ENCODE data around the gene DERL3.

DERL3 gene

DNA sequence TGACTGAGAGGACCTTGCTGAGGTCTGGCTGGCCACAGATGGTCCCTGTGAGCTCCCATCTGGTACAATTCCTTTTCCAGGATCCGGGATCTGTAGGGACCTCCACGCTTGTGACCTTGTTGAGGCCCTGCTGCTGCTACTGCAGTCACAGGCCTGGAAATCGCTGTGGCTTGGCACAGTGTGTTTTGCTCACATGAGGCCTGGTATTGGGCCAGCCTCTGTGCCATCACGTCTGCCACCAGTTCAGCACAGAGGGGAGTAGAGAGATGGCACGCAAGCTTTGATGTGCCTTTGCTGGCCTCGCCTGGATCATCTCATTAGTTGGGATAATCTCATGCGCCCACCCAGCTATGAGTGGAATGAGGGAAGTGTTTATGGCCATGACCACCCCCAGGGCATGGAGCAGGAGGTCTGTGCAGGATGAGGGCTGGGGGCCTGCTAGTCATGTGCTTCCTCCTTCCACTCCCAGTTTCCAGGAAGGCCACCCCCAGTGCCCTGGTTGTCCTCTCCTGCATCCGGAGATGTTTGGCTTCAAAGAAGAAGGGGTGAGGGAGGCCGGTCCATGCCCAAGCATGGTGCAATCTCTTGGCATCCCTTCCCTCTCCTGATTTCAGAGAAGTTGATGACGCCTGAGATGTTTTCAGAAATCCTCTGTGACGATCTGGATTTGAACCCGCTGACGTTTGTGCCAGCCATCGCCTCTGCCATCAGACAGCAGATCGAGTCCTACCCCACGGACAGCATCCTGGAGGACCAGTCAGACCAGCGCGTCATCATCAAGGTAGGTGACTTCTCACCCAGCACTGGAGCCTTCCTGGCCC lies 22.4 kb downstream of the DERL3 start:
- no peak overlapping the region for H3K4me3 ChIP-seq (ENCODE audit: low read depth, low read length)
- no peaks in the 10 kb centered on the region for H3K4me1 ChIP-seq
- no peaks in the 10 kb centered on the region for H3K9me3 ChIP-seq
- TF ChIP-seq, protein P1, sequence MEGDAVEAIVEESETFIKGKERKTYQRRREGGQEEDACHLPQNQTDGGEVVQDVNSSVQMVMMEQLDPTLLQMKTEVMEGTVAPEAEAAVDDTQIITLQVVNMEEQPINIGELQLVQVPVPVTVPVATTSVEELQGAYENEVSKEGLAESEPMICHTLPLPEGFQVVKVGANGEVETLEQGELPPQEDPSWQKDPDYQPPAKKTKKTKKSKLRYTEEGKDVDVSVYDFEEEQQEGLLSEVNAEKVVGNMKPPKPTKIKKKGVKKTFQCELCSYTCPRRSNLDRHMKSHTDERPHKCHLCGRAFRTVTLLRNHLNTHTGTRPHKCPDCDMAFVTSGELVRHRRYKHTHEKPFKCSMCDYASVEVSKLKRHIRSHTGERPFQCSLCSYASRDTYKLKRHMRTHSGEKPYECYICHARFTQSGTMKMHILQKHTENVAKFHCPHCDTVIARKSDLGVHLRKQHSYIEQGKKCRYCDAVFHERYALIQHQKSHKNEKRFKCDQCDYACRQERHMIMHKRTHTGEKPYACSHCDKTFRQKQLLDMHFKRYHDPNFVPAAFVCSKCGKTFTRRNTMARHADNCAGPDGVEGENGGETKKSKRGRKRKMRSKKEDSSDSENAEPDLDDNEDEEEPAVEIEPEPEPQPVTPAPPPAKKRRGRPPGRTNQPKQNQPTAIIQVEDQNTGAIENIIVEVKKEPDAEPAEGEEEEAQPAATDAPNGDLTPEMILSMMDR (IDR thresholded peaks at IDR 0.05; ENCODE audit: low read depth, low read length), result no peak
- H3K27me3 ChIP-seq, result no peaks in the 10 kb centered on the region
- DNase-seq, result no peak
- H3K36me3 ChIP-seq, result peaks cover 71% of the 10 kb centered on the region

DNA sequence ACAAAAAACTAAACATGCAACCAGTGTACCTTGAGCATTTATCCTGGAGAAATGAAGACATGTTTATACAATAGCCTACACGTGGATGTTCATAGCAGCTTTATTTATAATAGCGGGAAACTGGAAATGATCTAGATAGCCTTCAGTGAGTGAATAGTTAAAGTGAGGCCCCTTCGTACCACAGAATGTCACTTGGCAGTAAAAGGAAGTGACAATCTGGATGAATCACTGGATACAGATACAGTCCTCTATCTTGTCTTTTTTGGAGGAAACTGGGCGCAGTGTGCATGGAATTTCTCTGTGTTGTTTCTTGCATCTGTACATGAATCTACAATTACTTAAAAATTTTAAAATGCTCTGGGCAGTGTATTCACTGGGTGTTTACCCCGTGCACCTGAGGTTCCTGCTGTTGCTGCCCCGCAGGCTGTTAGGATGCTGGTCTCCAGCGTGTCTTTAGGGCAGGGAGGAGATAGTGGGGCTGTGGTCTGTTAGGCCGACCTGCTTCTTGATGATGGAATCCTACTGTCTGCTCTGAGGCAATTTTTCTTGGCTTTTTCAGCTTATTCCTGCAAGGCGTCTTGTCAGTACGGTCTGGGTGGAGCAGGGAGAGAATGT lies 23.2 kb downstream of the DERL3 start:
- peaks cover 70% of the 10 kb centered on the region for H3K36me3 ChIP-seq

DNA sequence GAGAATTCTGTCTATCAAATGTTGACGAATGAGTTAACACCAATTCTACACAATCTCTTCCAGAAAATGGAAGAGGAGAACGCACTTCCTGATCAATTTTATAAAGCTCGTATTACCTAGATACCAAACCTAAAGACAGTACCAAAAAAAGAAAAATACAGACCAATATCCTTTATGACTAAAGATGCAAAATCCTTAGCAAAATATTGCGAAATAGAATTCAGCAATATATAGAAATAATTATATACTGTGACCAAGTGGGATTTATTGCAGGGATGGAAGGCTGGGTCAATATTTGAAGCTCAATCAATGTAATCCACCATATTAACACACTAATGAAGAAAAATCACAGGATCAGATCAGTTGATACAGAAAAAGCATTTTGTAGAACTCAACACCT lies 26.4 kb downstream of the DERL3 start:
- H3K36me3 ChIP-seq, result peaks cover 43% of the 10 kb centered on the region
- H3K27me3 ChIP-seq, result no peaks in the 10 kb centered on the region
- TF ChIP-seq, protein P1 (IDR thresholded peaks at IDR 0.05; ENCODE audit: low read depth, low read length), result no peak
- H3K4me1 ChIP-seq, result no peaks in the 10 kb centered on the region
- no peaks in the 10 kb centered on the region for H3K9me3 ChIP-seq
- H3K4me3 ChIP-seq (ENCODE audit: low read depth, low read length), result no peak overlapping the region
- no peak for DNase-seq

More for the DNA sequence above, 23.2 kb downstream of the DERL3 start:
- no peaks in the 10 kb centered on the region for H3K9me3 ChIP-seq
- no peaks in the 10 kb centered on the region for H3K27me3 ChIP-seq
- TF ChIP-seq, protein P1 (IDR thresholded peaks at IDR 0.05; ENCODE audit: low read depth, low read length), result no peak
- no peak for DNase-seq
- no peaks in the 10 kb centered on the region for H3K4me1 ChIP-seq
- no peak overlapping the region for H3K4me3 ChIP-seq (ENCODE audit: low read depth, low read length)

DNA sequence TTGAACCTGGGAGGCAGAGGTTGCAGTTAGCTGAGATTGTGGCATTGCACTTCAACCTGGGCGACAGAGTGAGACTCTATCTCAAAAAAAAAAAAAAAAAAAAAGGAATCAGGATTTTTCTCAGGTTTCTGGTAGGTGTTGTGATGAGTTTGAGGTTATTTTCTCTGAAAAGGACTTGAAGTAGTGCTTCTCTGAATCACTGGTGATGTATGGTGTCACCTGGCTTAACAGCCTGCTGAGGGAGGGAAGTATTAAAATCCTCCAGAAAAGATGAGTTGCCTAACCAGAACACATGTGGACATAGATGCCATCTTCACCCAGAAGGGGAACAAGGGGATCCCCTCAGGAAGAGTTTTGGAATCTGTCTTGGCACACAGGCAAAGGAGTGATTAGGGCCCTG lies 32.0 kb downstream of the DERL3 start:
- TF ChIP-seq, protein P1 (IDR thresholded peaks at IDR 0.05; ENCODE audit: low read depth, low read length), result no peak
- peaks cover 66% of the 10 kb centered on the region for H3K36me3 ChIP-seq

DNA sequence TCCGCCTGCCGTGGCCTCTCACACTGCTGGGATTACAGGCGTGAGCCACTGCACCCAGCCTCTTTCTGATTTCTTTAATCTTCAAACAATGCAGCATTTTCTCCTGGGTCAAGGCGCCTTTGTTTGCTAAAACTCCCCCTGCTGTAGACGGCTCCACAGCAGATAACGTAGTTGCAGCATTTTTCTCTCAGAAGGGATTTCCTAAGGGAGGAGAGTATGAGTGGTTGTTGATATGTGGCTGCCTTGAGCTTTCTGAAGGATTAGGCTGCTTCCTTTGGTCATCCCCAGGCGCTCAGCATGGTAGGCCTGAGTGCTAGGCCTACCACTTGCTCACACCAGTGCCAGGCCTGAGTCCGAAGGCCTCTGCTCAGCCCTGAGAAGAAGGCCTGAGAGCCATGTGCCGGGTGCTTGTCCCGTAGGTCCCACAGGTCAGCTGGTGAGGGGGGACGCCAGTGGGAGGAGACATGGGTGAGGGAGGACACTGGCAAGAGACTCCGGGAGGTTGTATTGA lies 34.0 kb downstream of the DERL3 start:
- Histone ChIP-seq H3K36me3 (peaks cover 73% of the 10 kb centered on the region), H3K4me3 (ENCODE audit: low read depth, low read length) (no peak overlapping the region), H3K9me3 (no peaks in the 10 kb centered on the region), H3K27me3 (no peaks in the 10 kb centered on the region), H3K4me1 (no peaks in the 10 kb centered on the region)
- TF ChIP-seq, protein P1 (IDR thresholded peaks at IDR 0.05; ENCODE audit: low read depth, low read length), result no peak
- DNase-seq, result no peak

More for the DNA sequence above, 32.0 kb downstream of the DERL3 start:
- Histone ChIP-seq H3K27me3 (no peaks in the 10 kb centered on the region), H3K4me1 (no peaks in the 10 kb centered on the region), H3K9me3 (no peaks in the 10 kb centered on the region), H3K4me3 (ENCODE audit: low read depth, low read length) (no peak overlapping the region)
- no peak for DNase-seq
